Prostate gland (tissue), 2 donors: Measurements from ENCODE around the gene PLXNB1. TPM values are rescaled to one million over a fixed set of nuclear protein-coding genes. Genes with fewer than 3 reads are reported as not detected.

Source experiments
- DNase-seq: peaks from one replicate; pipeline ENCODE4 v3.0.0-alpha.2; 2019; ENCODE audit warnings: low spot score
- H3K27ac ChIP-seq, 2 donors: fragments of 200-600 bp; sonication (generic); 2 replicates each; pipeline ENCODE4 v1.5.1; 2017 to 2019
- H3K27me3 ChIP-seq: fragments of 200-600 bp; sonication (generic); replicated peaks from 2 replicates; pipeline ENCODE4 v1.5.1; 2019; ENCODE audit not compliant: insufficient read depth
- H3K36me3 ChIP-seq, 2 donors: fragments of 200-600 bp; sonication (generic); 1 replicate in 1 of 2; 2 replicates in 1 of 2; pipeline versions ENCODE4 v1.5.1 to v1.8.1; 2017 to 2019
- H3K4me1 ChIP-seq: fragments of 200-600 bp; sonication (generic); replicated peaks from 2 replicates; pipeline ENCODE4 v1.5.1; 2019
- H3K4me3 ChIP-seq, 2 donors: fragments of 200-600 bp; sonication (generic); 2 replicates each; pipeline ENCODE4 v1.5.1; 2017 to 2019
- H3K9me3 ChIP-seq: fragments of 200-600 bp; sonication (generic); 2 replicates; pipeline ENCODE4 v1.5.1; 2017
- CTCF ChIP-seq, 4 experiments: fragments of 200-600 bp in 2 of 4; fragments of 450-650 bp in 2 of 4; sonication (generic) in 2 of 4; IDR thresholded peaks; 1 replicate in 3 of 4; 2 replicates in 1 of 4; pipeline ENCODE4 v1.5.1; 2016 to 2019; ENCODE audit warnings: antibody characterized with exemption in 4 of 4, mild to moderate bottlenecking in 2 of 4, moderate library complexity in 2 of 4
- POLR2A ChIP-seq: fragments of 450-650 bp; IDR thresholded peaks from one replicate; pipeline ENCODE4 v1.6.1; 2016; ENCODE audit warnings: antibody characterized with exemption, mild to moderate bottlenecking
- POLR2AphosphoS5 ChIP-seq: sonication (generic); formaldehyde crosslinking; IDR thresholded peaks from one replicate; pipeline ENCODE4 v1.6.1; 2017; ENCODE audit warnings: antibody characterized with exemption
- WGBS: methylation state at CpG from one replicate; pipeline ENCODE4 v1.1.5; 2018; 5-methylcytosine and 5-hydroxymethylcytosine counted together
- intact Hi-C: fragments of 100-400 bp; cut with DNase I; formaldehyde crosslinking; loops from one replicate; pipeline ENCODE4 v1.14.2; 2022
- total RNA-seq, 2 donors: library from RNA; depleted of rRNA; stranded (reverse); fragments of >200 nt; gene quantifications; one replicate each; pipeline ENCODE4 v1.1.0, GENCODE V29; 2016

The PLXNB1 gene
- total RNA-seq, 2 donors from 2014 or later = 115 to 182 TPM

GRCh38 chr3:48372862-48373435, 56.9 kb downstream of the PLXNB1 start:
- H3K27ac ChIP-seq = no peak overlapping the region
- no peaks in the 10 kb centered on the region for H3K4me1 ChIP-seq
- TF ChIP-seq CTCF (IDR thresholded peaks at IDR 0.05) = no peak
- TF ChIP-seq POLR2AphosphoS5 = no peak
- no peak for TF ChIP-seq POLR2A
- H3K4me3 ChIP-seq = no peak overlapping the region
- no peaks in the 10 kb centered on the region for H3K9me3 ChIP-seq
- intact Hi-C loops = no loop called here
- WGBS = 65% methylated on average over 5 of the region's 5 CpGs
- no peak for DNase-seq
- H3K36me3 ChIP-seq = no peaks in the 10 kb centered on the region
- H3K27me3 ChIP-seq = no peaks in the 10 kb centered on the region

DNA sequence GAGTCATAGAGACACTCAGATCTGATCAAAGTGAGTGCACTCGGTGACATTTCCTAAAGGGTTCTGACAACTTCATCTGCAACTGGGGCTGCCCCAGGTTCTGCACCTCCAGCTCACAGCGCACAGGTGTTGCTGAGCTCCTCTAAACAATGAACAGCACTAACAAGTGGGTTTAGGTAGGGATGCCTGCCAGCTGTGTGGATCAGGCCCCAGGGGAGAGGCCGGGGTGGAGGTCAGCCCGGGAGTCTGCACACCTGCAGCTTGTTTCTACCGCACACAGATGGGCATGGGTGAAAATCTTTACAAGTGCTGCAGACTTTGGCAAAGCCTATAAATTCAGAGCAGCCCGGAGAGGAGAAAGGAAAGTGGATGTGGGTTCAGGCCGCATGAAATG, 57.5 kb downstream of the PLXNB1 start:
- no peak overlapping the region for H3K4me3 ChIP-seq
- no peaks in the 10 kb centered on the region for H3K4me1 ChIP-seq
- H3K27me3 ChIP-seq = no peaks in the 10 kb centered on the region
- intact Hi-C loops = no loop called here
- no peak for DNase-seq
- no peak overlapping the region for H3K27ac ChIP-seq
- no peaks in the 10 kb centered on the region for H3K9me3 ChIP-seq
- TF ChIP-seq CTCF (IDR thresholded peaks at IDR 0.05) = no peak
- no peak for TF ChIP-seq POLR2AphosphoS5
- TF ChIP-seq POLR2A = no peak
- no peaks in the 10 kb centered on the region for H3K36me3 ChIP-seq
- 76% methylated on average over 7 of the region's 7 CpGs for WGBS

DNA sequence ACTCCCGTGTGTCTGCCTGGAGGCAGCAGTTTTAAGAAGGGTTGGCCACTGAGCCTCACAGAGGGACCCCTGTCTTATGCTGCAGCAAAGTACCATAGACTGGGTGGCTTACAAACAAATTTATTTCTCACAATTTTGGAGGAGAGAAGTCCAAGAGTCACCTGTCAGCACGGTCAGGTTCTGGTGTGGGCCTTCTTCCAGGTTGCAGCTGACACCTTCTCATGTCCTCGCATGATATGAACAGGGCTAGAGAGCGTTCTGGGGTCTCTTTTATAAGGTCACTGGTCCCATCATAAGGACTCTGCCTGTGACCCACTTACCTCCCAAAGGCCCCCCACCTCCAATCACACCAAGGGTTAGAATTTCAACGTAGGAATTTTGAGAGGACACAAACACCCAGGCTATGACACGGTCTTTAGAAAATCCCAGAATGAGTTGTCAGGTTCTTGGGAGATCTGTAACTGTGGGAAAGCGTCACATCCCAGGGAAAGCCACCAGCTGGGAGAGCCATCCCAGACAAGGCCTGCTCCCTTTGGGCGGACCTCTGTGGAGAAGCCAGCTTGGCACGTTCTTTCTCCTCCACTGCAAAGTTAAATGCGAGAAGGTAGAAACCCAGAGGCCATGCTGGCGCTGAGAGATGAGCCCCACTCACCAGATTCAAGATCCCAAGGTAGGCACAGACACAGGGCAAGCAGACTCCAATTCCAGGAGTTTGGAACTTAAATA, 58.1 kb downstream of the PLXNB1 start, which contains the start of gene FBXW12:
Gene FBXW12 (plus strand): TSS at position 569 of the 726 bp plus-strand sequence. CDS start 549 bp downstream, outside the sequence.
- no peak within 1 kb of the TSS for H3K4me3 ChIP-seq
- no peaks in the 10 kb centered on the region for H3K4me1 ChIP-seq
- WGBS = 92% methylated on average over 11 of the region's 11 CpGs
- intact Hi-C loops = no loop called here
- H3K27ac ChIP-seq = no peak within 1 kb of the TSS
- no peak for TF ChIP-seq POLR2A
- no peak for TF ChIP-seq CTCF (IDR thresholded peaks at IDR 0.05)
- TF ChIP-seq POLR2AphosphoS5 = no peak
- H3K27me3 ChIP-seq = no peaks in the 10 kb centered on the region
- no peak for DNase-seq
- H3K36me3 ChIP-seq = no peaks in the 10 kb centered on the region
- no peaks in the 10 kb centered on the region for H3K9me3 ChIP-seq

DNA sequence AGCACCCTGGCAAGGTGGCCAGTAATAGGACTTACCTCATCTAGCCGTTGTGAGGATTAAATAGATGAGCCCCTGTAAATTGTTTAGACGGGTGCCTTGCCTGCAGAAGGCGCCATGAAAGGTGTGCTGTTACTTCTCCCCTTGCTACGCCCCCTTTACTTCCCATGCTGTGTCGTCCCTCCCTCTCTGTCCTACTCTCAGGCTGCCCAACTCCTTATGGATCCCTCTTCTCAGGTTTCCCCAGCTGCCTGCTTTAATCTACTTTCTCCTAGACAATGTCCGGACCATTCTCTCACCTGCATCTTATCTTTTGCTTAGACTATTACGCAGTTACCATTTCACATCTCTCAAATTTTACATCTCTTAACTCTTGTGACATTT, 59.6 kb downstream of the PLXNB1 start:
- Histone ChIP-seq H3K27ac (no peak overlapping the region), H3K27me3 (no peaks in the 10 kb centered on the region), H3K4me3 (no peak overlapping the region), H3K9me3 (no peaks in the 10 kb centered on the region), H3K36me3 (no peaks in the 10 kb centered on the region), H3K4me1 (no peaks in the 10 kb centered on the region)
- no peak for TF ChIP-seq POLR2AphosphoS5
- TF ChIP-seq CTCF (IDR thresholded peaks at IDR 0.05) = no peak
- TF ChIP-seq POLR2A = no peak
- intact Hi-C loops = no loop called here
- DNase-seq = no peak
- WGBS = 74% methylated on average over 7 of the region's 7 CpGs
